ENCODE measurements around the gene CLHC1.
"Not testable (repeated sequence)": the region's sequence is repeated elsewhere in the genome, so short reads cannot be mapped to it uniquely, and the experiment has no call there.

CLHC1 gene

GRCh38 chr2:55232084-55232862, at the start of gene CLHC1, which contains the start of gene RPS27A:
Gene CLHC1 (minus strand): TSS chr2:55232293. CDS start chr2:55222411, 9,882 bp downstream.
Gene RPS27A (plus strand): TSS chr2:55232688. CDS start chr2:55232825, 137 bp downstream.
- peak; percentile 94 for DNase-seq

- DNase-seq, result not testable (repeated sequence)
Measured at GRCh38 chr2:55280851-55281546, 48.9 kb upstream of the CLHC1 start.

- not testable (repeated sequence) for DNase-seq
Measured at GRCh38 chr2:55279859-55280424, 47.8 kb upstream of the CLHC1 start.

- DNase-seq, result peak; percentile 59
Measured at GRCh38 chr2:55279214-55279835, 47.2 kb upstream of the CLHC1 start.

- no peak for DNase-seq
Measured at GRCh38 chr2:55277310-55277709, 45.2 kb upstream of the CLHC1 start.

- DNase-seq, result not testable (repeated sequence)
Measured at GRCh38 chr2:55274346-55274745, 42.3 kb upstream of the CLHC1 start.

GRCh38 chr2:55269645-55269990, 37.5 kb upstream of the CLHC1 start:
- no peak for DNase-seq

GRCh38 chr2:55268907-55269644, 37.0 kb upstream of the CLHC1 start, which contains the start of gene MTIF2:
Gene MTIF2 (minus strand): TSS chr2:55269231. CDS start chr2:55263858, 5,373 bp downstream.
- peak; percentile 98 for DNase-seq

- no peak for DNase-seq
Measured at GRCh38 chr2:55268288-55268906, 36.3 kb upstream of the CLHC1 start.

- not testable (repeated sequence) for DNase-seq
Measured at GRCh38 chr2:55259586-55259985, 27.5 kb upstream of the CLHC1 start.

GRCh38 chr2:55252832-55253231, 20.7 kb upstream of the CLHC1 start:
- no peak for DNase-seq

- no peak for DNase-seq
Measured at GRCh38 chr2:55247025-55247424, 14.9 kb upstream of the CLHC1 start.

GRCh38 chr2:55245411-55245810, 13.3 kb upstream of the CLHC1 start:
- DNase-seq, result no peak

GRCh38 chr2:55242617-55243016, 10.5 kb upstream of the CLHC1 start:
- DNase-seq, result no peak

GRCh38 chr2:55241582-55241981, 9.5 kb upstream of the CLHC1 start:
- DNase-seq, result not testable (repeated sequence)

GRCh38 chr2:55239656-55240222, 7.6 kb upstream of the CLHC1 start:
- DNase-seq, result no peak

- no peak for DNase-seq
Measured at GRCh38 chr2:55236992-55237543, 5.0 kb upstream of the CLHC1 start.

GRCh38 chr2:55235724-55236538, 3.8 kb upstream of the CLHC1 start:
- DNase-seq, result no peak

- DNase-seq, result no peak
Measured at GRCh38 chr2:55233658-55233940, 1.5 kb upstream of the CLHC1 start.

GRCh38 chr2:55232863-55233657, 967 bp upstream of the CLHC1 start:
- no peak for DNase-seq
